HEK293 (cell line): ENCODE measurements around the gene ECSIT.

Source experiments
- CTCF ChIA-PET: fragments of 350-600 bp; formaldehyde crosslinking; extraction: SDS; loops from one replicate; lab custom pipeline; 2021; ENCODE audit warnings: antibody characterized with exemption; lab: Yijun Ruan, JAX
- POLR2A ChIA-PET: fragments of 300-600 bp; formaldehyde crosslinking; extraction: SDS; loops from one replicate; lab custom pipeline; 2020; ENCODE audit warnings: antibody characterized with exemption, inconsistent platforms; lab: Yijun Ruan, JAX
- H3K27ac ChIP-seq: fragments of 200-500 bp; sonication (Bioruptor generic); 2 replicates; pipeline ENCODE4 v1.5.1; 2014; ENCODE audit warnings: low read depth, low read length, control low read depth, inconsistent platforms; ENCODE audit errors: extremely low read depth
- H3K36me3 ChIP-seq, 2 experiments: fragments of 200-500 bp in 1 of 2; sonication (Bioruptor generic) in 1 of 2; 1 replicate in 1 of 2; 2 replicates in 1 of 2; pipeline ENCODE4 v1.5.1; 2014 to 2017; ENCODE audit warnings: inconsistent platforms in 2 of 2, low read length in 2 of 2; ENCODE audit not compliant: control insufficient read depth in 2 of 2, insufficient read depth in 1 of 2
- H3K4me1 ChIP-seq: fragments of 200-500 bp; sonication (Bioruptor generic); 2 replicates; pipeline ENCODE4 v1.5.1; 2014; ENCODE audit warnings: mild to moderate bottlenecking, low read length, inconsistent platforms; ENCODE audit not compliant: control insufficient read depth, insufficient read depth
- H3K4me3 ChIP-seq: 2 replicates; pipeline ENCODE4 v1.5.1; 2011; ENCODE audit warnings: low read depth, mild to moderate bottlenecking, control low read depth, low read length, moderate library complexity
- H3K9me3 ChIP-seq: fragments of 200-500 bp; sonication (Bioruptor generic); 2 replicates; pipeline ENCODE4 v1.5.1; 2014; ENCODE audit warnings: low read depth, low read length, inconsistent platforms; ENCODE audit not compliant: control insufficient read depth, insufficient read depth
- AEBP2 ChIP-seq: fragments of 450-650 bp; formaldehyde crosslinking; IDR thresholded peaks from 2 replicates; pipeline ENCODE4 v1.5.1; 2016; ENCODE audit warnings: missing biosample characterization, missing genetic modification characterization, borderline replicate concordance
- MZF1 ChIP-seq: fragments of 450-650 bp; formaldehyde crosslinking; IDR thresholded peaks from 2 replicates; pipeline ENCODE4 v1.5.1; 2017; ENCODE audit warnings: missing biosample characterization, missing genetic modification characterization, borderline replicate concordance
- PRDM10 ChIP-seq: fragments of 450-650 bp; formaldehyde crosslinking; IDR thresholded peaks from 2 replicates; pipeline ENCODE4 v1.5.1; 2016; ENCODE audit warnings: missing biosample characterization, missing genetic modification characterization
- SALL2 ChIP-seq: fragments of 450-650 bp; formaldehyde crosslinking; IDR thresholded peaks from 2 replicates; pipeline ENCODE4 v1.5.0; 2017; ENCODE audit warnings: missing biosample characterization, mild to moderate bottlenecking, missing genetic modification characterization, borderline replicate concordance
- TCF7L2 ChIP-seq: IDR thresholded peaks from 2 replicates; pipeline ENCODE4 v1.6.1; 2011; ENCODE audit warnings: low read depth, mild to moderate bottlenecking, inconsistent platforms, low read length, moderate library complexity, borderline replicate concordance
- ZFHX2 ChIP-seq: fragments of 450-650 bp; formaldehyde crosslinking; conservative IDR thresholded peaks from 2 replicates; pipeline ENCODE4 v1.5.1; 2016; ENCODE audit warnings: missing biosample characterization, missing genetic modification characterization
- ZNF214 ChIP-seq: fragments of 450-650 bp; formaldehyde crosslinking; IDR thresholded peaks from 2 replicates; pipeline ENCODE4 v1.5.1; 2017; ENCODE audit warnings: missing biosample characterization, mild to moderate bottlenecking, missing genetic modification characterization, borderline replicate concordance
- ZNF302 ChIP-seq: fragments of 450-650 bp; formaldehyde crosslinking; IDR thresholded peaks from 2 replicates; pipeline ENCODE4 v1.5.1; 2016; ENCODE audit warnings: missing biosample characterization, missing genetic modification characterization, low read depth
- ZNF324 ChIP-seq: fragments of 450-650 bp; formaldehyde crosslinking; IDR thresholded peaks from 2 replicates; pipeline ENCODE4 v1.5.1; 2016; ENCODE audit warnings: missing biosample characterization, missing genetic modification characterization
- ZNF404 ChIP-seq: fragments of 450-650 bp; formaldehyde crosslinking; IDR thresholded peaks from 2 replicates; pipeline ENCODE4 v1.5.1; 2017; ENCODE audit warnings: missing biosample characterization, missing genetic modification characterization
- ZNF596 ChIP-seq: fragments of 450-650 bp; IDR thresholded peaks from 2 replicates; pipeline ENCODE4 v1.5.0; 2018; ENCODE audit warnings: missing biosample characterization, mild to moderate bottlenecking, missing genetic modification characterization, moderate library complexity
- ZNF600 ChIP-seq: fragments of 450-650 bp; formaldehyde crosslinking; IDR thresholded peaks from 2 replicates; pipeline ENCODE4 v1.5.1; 2016; ENCODE audit warnings: missing biosample characterization, missing genetic modification characterization
- ZNF623 ChIP-seq: fragments of 450-650 bp; formaldehyde crosslinking; IDR thresholded peaks from 2 replicates; pipeline ENCODE4 v1.5.1; 2016; ENCODE audit warnings: missing biosample characterization, missing genetic modification characterization
- ZNF645 ChIP-seq: fragments of 450-650 bp; formaldehyde crosslinking; IDR thresholded peaks from 2 replicates; pipeline ENCODE4; 2016; ENCODE audit warnings: missing biosample characterization, missing genetic modification characterization
- ZNF692 ChIP-seq: fragments of 450-650 bp; formaldehyde crosslinking; IDR thresholded peaks from 2 replicates; pipeline ENCODE4 v1.5.1; 2016; ENCODE audit warnings: missing biosample characterization, missing genetic modification characterization
- ZNF707 ChIP-seq: fragments of 450-650 bp; formaldehyde crosslinking; IDR thresholded peaks from 2 replicates; pipeline ENCODE4 v1.5.1; 2016; ENCODE audit warnings: missing biosample characterization, missing genetic modification characterization
- ZNF791 ChIP-seq: fragments of 450-650 bp; formaldehyde crosslinking; IDR thresholded peaks from 2 replicates; pipeline ENCODE4 v1.5.1; 2016; ENCODE audit warnings: missing biosample characterization, missing genetic modification characterization
- TF ChIP-seq, protein P1 (sequence below): fragments of 450-650 bp; formaldehyde crosslinking; IDR thresholded peaks from 2 replicates; pipeline ENCODE4 v1.5.1; 2016; ENCODE audit warnings: missing biosample characterization, missing genetic modification characterization
- TF ChIP-seq, protein P2 (sequence below): fragments of 450-650 bp; formaldehyde crosslinking; IDR thresholded peaks from 2 replicates; pipeline ENCODE4 v1.5.1; 2017; ENCODE audit warnings: missing biosample characterization, missing genetic modification characterization

The ECSIT gene

GRCh38 chr19:11496391-11497163 lies 32.4 kb downstream of the ECSIT start (continued):
- TF ChIP-seq PRDM10 (tag by site-specific recombination) (peak; percentile 59), ZNF623 (tag by site-specific recombination) (peak; percentile 95)

DNA sequence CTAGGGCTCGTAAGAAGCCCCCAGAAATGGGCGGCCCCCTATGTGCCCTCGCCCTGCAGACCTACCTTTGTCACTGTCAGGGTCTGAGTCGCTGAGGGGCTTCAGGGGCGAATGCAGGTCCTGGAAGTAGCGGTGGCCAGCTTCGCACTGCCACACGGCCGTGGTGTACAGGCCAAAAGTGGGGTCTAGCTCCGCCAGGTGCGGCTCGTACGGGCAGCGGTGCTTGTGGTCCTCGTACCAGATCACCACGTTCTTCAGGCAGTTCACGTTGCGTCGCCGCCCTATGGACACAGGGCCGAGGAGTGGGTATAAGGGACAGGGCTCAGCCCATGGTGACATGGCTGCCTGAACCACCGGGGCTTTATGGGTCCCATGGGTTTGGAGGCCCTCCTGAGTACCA lies 33.0 kb downstream of the ECSIT start:
- Histone ChIP-seq H3K4me1 (no peaks in the 10 kb centered on the region), H3K4me3 (no peak overlapping the region), H3K9me3 (no peaks in the 10 kb centered on the region), H3K27ac (no peak overlapping the region), H3K36me3 (peaks cover 5 to 26% of the 10 kb centered on the region in 2 experiments; a peak in 2 of 3 replicates)
- CTCF ChIA-PET = interaction anchor here (0.6 to 2.1 kb wide), 10 partner anchors 9 to 192 kb away, joined by 3 to 12 read pairs (median 4); no protein-coding TSS in a partner anchor
- no peak for TF ChIP-seq SALL2 (tag by site-specific recombination)
- TF ChIP-seq AEBP2 (tag by site-specific recombination) = no peak
- no peak for TF ChIP-seq ZNF645 (tag by site-specific recombination)
- TF ChIP-seq ZNF600 (tag by site-specific recombination) = no peak
- TF ChIP-seq ZNF707 = no peak
- no peak for TF ChIP-seq ZNF404
- TF ChIP-seq ZNF692 (tag by site-specific recombination) = no peak
- no peak for TF ChIP-seq ZNF302 (tag by site-specific recombination)
- TF ChIP-seq, protein P1, sequence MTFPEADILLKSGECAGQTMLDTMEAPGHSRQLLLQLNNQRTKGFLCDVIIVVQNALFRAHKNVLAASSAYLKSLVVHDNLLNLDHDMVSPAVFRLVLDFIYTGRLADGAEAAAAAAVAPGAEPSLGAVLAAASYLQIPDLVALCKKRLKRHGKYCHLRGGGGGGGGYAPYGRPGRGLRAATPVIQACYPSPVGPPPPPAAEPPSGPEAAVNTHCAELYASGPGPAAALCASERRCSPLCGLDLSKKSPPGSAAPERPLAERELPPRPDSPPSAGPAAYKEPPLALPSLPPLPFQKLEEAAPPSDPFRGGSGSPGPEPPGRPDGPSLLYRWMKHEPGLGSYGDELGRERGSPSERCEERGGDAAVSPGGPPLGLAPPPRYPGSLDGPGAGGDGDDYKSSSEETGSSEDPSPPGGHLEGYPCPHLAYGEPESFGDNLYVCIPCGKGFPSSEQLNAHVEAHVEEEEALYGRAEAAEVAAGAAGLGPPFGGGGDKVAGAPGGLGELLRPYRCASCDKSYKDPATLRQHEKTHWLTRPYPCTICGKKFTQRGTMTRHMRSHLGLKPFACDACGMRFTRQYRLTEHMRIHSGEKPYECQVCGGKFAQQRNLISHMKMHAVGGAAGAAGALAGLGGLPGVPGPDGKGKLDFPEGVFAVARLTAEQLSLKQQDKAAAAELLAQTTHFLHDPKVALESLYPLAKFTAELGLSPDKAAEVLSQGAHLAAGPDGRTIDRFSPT (tag by site-specific recombination) = no peak
- TF ChIP-seq ZNF324 (tag by site-specific recombination) = no peak
- no peak for TF ChIP-seq TCF7L2
- no peak for TF ChIP-seq ZNF623 (tag by site-specific recombination)
- TF ChIP-seq MZF1 (tag by site-specific recombination) = no peak
- TF ChIP-seq, protein P2, sequence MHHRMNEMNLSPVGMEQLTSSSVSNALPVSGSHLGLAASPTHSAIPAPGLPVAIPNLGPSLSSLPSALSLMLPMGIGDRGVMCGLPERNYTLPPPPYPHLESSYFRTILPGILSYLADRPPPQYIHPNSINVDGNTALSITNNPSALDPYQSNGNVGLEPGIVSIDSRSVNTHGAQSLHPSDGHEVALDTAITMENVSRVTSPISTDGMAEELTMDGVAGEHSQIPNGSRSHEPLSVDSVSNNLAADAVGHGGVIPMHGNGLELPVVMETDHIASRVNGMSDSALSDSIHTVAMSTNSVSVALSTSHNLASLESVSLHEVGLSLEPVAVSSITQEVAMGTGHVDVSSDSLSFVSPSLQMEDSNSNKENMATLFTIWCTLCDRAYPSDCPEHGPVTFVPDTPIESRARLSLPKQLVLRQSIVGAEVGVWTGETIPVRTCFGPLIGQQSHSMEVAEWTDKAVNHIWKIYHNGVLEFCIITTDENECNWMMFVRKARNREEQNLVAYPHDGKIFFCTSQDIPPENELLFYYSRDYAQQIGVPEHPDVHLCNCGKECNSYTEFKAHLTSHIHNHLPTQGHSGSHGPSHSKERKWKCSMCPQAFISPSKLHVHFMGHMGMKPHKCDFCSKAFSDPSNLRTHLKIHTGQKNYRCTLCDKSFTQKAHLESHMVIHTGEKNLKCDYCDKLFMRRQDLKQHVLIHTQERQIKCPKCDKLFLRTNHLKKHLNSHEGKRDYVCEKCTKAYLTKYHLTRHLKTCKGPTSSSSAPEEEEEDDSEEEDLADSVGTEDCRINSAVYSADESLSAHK (tag by site-specific recombination) = no peak
- TF ChIP-seq ZNF214 (tag by site-specific recombination) = no peak
- TF ChIP-seq ZFHX2 (tag by site-specific recombination) = no peak
- TF ChIP-seq ZNF596 = no peak
- no peak for TF ChIP-seq ZNF791
- TF ChIP-seq, all 188 proteins: peak for 0
- POLR2A ChIA-PET = no interaction called here
